Neural progenitor cell (in vitro differentiated cells): Measurements from ENCODE around the gene PCSK6.

Experiments
- EZH2 ChIP-seq: fragments of 200-600 bp; sonication (generic); IDR thresholded peaks from 2 replicates; pipeline ENCODE4 v1.6.1; 2017; ENCODE audit warnings: antibody characterized with exemption, mild to moderate bottlenecking, moderate library complexity
- EZH2phosphoT487 ChIP-seq: fragments of 200-600 bp; sonication (generic); IDR thresholded peaks from 2 replicates; pipeline ENCODE4 v1.6.1; 2017; ENCODE audit warnings: antibody characterized with exemption
- TF ChIP-seq, protein P1 (sequence below): fragments of 200-600 bp; sonication (generic); IDR thresholded peaks from 2 replicates; pipeline ENCODE4 v1.5.1; 2017; ENCODE audit warnings: antibody characterized with exemption, mild to moderate bottlenecking

DNA sequence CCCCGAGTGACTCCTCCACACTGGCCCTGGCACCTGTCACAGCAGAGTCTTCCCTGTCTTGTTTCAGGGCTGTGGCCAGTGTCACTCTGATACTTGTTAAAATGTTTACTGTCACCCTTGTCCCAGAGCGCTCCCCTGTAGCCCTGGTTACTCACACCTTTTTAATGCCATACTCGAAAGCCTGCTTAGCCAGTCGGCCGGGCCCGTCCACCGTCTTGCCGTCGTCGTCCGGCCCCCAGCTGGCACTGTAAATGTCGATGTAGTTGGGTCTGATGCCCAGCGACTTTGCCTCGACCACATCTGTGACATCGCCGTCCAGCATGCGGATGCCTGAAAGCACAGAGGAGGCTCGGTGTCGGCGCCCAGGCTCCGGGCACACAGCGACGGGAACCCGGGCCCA is 91.3 kb downstream of the PCSK6 start:
- no peak for TF ChIP-seq EZH2
- TF ChIP-seq EZH2phosphoT487 = no peak
- TF ChIP-seq, protein P1, sequence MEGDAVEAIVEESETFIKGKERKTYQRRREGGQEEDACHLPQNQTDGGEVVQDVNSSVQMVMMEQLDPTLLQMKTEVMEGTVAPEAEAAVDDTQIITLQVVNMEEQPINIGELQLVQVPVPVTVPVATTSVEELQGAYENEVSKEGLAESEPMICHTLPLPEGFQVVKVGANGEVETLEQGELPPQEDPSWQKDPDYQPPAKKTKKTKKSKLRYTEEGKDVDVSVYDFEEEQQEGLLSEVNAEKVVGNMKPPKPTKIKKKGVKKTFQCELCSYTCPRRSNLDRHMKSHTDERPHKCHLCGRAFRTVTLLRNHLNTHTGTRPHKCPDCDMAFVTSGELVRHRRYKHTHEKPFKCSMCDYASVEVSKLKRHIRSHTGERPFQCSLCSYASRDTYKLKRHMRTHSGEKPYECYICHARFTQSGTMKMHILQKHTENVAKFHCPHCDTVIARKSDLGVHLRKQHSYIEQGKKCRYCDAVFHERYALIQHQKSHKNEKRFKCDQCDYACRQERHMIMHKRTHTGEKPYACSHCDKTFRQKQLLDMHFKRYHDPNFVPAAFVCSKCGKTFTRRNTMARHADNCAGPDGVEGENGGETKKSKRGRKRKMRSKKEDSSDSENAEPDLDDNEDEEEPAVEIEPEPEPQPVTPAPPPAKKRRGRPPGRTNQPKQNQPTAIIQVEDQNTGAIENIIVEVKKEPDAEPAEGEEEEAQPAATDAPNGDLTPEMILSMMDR = no peak
